Loucy (cell line): Measurements from ENCODE around the gene TSSK1B.
"Not testable (repeated sequence)": the region's sequence is repeated elsewhere in the genome, so short reads cannot be mapped to it uniquely, and the experiment has no call there.

Experiments used
- H2AFZ ChIP-seq: fragments of 200-600 bp; sonication (generic); 2 replicates; pipeline ENCODE4 v1.6.0; 2016; ENCODE audit warnings: antibody characterized with exemption, mild to moderate bottlenecking, low read length, moderate library complexity
- H3F3A ChIP-seq: fragments of 200-600 bp; 2 replicates; pipeline ENCODE4 v1.6.0; 2016; ENCODE audit warnings: antibody characterized with exemption, low read depth, mild to moderate bottlenecking
- H3K27me3 ChIP-seq: fragments of 200-600 bp; sonication (generic); 2 replicates; pipeline ENCODE4 v1.6.1; 2014; ENCODE audit warnings: low read length, mild to moderate bottlenecking; ENCODE audit not compliant: insufficient read depth, poor library complexity, severe bottlenecking
- H3K36me3 ChIP-seq: fragments of 200-600 bp; sonication (generic); 2 replicates; pipeline ENCODE4 v1.6.1; 2016; ENCODE audit warnings: low read length; ENCODE audit not compliant: insufficient read depth
- H3K4me1 ChIP-seq: fragments of 200-600 bp; sonication (generic); 2 replicates; pipeline ENCODE4 v1.5.1; 2014; ENCODE audit warnings: low read length, mild to moderate bottlenecking; ENCODE audit not compliant: insufficient read depth, poor library complexity, severe bottlenecking
- H3K4me2 ChIP-seq: fragments of 200-600 bp; sonication (generic); 2 replicates; pipeline ENCODE4 v1.6.0; 2014; ENCODE audit warnings: antibody characterized with exemption, low read length, low read depth, mild to moderate bottlenecking; ENCODE audit not compliant: poor library complexity, severe bottlenecking
- H3K4me3 ChIP-seq: fragments of 200-600 bp; sonication (generic); 2 replicates; pipeline ENCODE4 v1.5.1; 2014; ENCODE audit warnings: low read length, mild to moderate bottlenecking, mixed read lengths; ENCODE audit not compliant: poor library complexity, severe bottlenecking
- H3K79me2 ChIP-seq: fragments of 200-600 bp; sonication (generic); 2 replicates; pipeline ENCODE4 v1.6.1; 2014; ENCODE audit warnings: low read length; ENCODE audit not compliant: insufficient read depth
- H3K9ac ChIP-seq: fragments of 200-600 bp; sonication (generic); 2 replicates; pipeline ENCODE4 v1.6.0; 2014; ENCODE audit warnings: mild to moderate bottlenecking, low read depth, low read length, moderate library complexity; ENCODE audit not compliant: poor library complexity, severe bottlenecking
- H3K9me2 ChIP-seq: fragments of 200-600 bp; sonication (generic); replicated peaks from 2 replicates; pipeline ENCODE4 v1.6.1; 2016; ENCODE audit warnings: low read depth, low read length, mixed read lengths
- H3K9me3 ChIP-seq: fragments of 200-600 bp; sonication (generic); 2 replicates; pipeline ENCODE4 v1.6.1; 2014; ENCODE audit warnings: mild to moderate bottlenecking, antibody characterized with exemption, low read length, low read depth; ENCODE audit not compliant: insufficient read depth
- H4K20me1 ChIP-seq: fragments of 200-600 bp; sonication (generic); 2 replicates; pipeline ENCODE4 v1.6.0; 2014; ENCODE audit warnings: antibody characterized with exemption, low read length, mild to moderate bottlenecking; ENCODE audit not compliant: insufficient read depth, poor library complexity, severe bottlenecking
- EZH2phosphoT487 ChIP-seq: fragments of 200-600 bp; IDR thresholded peaks from 2 replicates; pipeline ENCODE4 v1.6.1; 2018; ENCODE audit warnings: antibody characterized with exemption, mild to moderate bottlenecking, moderate library complexity, borderline replicate concordance
- TF ChIP-seq, protein P1 (sequence below): fragments of 200-600 bp; sonication (generic); conservative IDR thresholded peaks from 2 replicates; pipeline ENCODE4 v1.5.1; 2014; ENCODE audit warnings: mild to moderate bottlenecking, antibody characterized with exemption, low read length

Gene TSSK1B

DNA sequence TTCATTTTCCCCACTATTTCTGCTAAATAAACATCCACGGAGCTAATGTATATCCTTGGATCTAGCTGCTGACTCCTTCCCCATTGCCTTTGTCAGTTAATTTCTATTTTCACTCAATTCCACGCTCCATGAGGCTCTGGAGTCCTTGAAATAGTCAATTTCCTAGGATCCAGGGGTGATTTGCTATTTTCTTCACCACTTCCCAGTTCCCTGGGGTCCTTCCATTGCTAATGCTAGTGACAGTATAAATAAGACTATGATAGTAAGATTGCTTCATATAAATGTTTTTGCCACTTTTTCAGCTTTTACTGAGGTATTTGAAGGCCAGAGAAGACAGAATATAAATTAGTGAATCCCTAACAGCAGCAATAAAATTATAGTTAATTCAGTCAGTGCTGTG lies 13.1 kb downstream of the TSSK1B start:
- no peaks in the 10 kb centered on the region for H4K20me1 ChIP-seq

DNA sequence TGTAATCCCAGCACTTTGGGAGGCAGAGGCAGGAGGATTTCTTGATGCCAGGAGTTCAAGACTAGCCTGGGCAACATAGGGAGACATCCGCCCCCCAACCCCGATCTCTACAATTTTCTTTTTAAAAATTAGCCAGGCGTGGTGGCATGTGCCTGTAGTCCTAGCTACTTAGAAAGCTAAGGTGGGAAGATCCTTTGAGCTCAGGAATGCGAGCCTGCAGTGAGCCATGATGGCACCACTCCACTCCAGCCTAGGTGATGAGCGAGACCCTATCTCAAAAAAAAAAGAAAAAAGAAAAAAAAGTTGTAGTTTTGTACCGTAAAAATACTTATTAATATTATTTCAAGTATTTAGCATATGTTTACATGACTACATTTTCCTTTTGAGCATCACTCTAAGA lies 29.3 kb downstream of the TSSK1B start:
- Histone ChIP-seq H3K4me1 (no peaks in the 10 kb centered on the region), H3K4me2 (no peak overlapping the region), H3K4me3 (no peak overlapping the region), H3F3A (no peaks in the 10 kb centered on the region), H3K27me3 (no peaks in the 10 kb centered on the region), H3K9me3 (no peaks in the 10 kb centered on the region), H3K9me2 (no peaks in the 10 kb centered on the region), H3K79me2 (no peaks in the 10 kb centered on the region), H2AFZ (no peak overlapping the region), H3K36me3 (no peaks in the 10 kb centered on the region), H4K20me1 (no peaks in the 10 kb centered on the region), H3K9ac (no peak overlapping the region)
- no peak for TF ChIP-seq EZH2phosphoT487
- TF ChIP-seq, protein P1, sequence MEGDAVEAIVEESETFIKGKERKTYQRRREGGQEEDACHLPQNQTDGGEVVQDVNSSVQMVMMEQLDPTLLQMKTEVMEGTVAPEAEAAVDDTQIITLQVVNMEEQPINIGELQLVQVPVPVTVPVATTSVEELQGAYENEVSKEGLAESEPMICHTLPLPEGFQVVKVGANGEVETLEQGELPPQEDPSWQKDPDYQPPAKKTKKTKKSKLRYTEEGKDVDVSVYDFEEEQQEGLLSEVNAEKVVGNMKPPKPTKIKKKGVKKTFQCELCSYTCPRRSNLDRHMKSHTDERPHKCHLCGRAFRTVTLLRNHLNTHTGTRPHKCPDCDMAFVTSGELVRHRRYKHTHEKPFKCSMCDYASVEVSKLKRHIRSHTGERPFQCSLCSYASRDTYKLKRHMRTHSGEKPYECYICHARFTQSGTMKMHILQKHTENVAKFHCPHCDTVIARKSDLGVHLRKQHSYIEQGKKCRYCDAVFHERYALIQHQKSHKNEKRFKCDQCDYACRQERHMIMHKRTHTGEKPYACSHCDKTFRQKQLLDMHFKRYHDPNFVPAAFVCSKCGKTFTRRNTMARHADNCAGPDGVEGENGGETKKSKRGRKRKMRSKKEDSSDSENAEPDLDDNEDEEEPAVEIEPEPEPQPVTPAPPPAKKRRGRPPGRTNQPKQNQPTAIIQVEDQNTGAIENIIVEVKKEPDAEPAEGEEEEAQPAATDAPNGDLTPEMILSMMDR, result no peak

More for the DNA sequence above, 13.1 kb downstream of the TSSK1B start:
- Histone ChIP-seq H3K79me2 (no peaks in the 10 kb centered on the region), H3K4me1 (no peaks in the 10 kb centered on the region), H3K9me2 (no peaks in the 10 kb centered on the region), H2AFZ (no peak overlapping the region), H3K4me2 (no peak overlapping the region), H3K9me3 (no peaks in the 10 kb centered on the region), H3K36me3 (no peaks in the 10 kb centered on the region), H3K27me3 (no peaks in the 10 kb centered on the region), H3K4me3 (no peak overlapping the region), H3F3A (no peaks in the 10 kb centered on the region), H3K9ac (no peak overlapping the region)
- no peak for TF ChIP-seq EZH2phosphoT487
- TF ChIP-seq, protein P1, result no peak

DNA sequence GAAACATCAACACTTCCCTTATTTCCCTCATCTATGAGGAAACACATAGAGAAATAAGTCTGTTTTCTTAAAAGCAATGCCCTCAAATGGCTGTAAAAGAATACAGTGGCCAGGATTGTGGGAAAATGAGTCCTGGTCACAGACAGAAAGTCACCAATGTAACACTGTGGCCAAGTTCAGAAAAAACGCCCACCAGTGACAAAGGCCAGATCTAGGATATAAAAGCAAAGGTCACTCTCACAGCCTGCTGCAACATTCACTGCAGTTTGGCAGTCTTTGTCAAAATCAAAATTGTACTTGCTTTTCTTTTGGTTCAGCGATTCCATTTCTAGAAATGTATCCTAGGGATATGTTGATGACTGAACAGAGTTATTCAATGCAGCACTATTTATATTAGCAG lies 30.5 kb downstream of the TSSK1B start:
- Histone ChIP-seq H3K9ac (no peak overlapping the region), H4K20me1 (no peaks in the 10 kb centered on the region), H3K27me3 (no peaks in the 10 kb centered on the region), H3K9me3 (no peaks in the 10 kb centered on the region), H3K4me3 (no peak overlapping the region), H3F3A (no peaks in the 10 kb centered on the region), H3K4me2 (no peak overlapping the region), H3K36me3 (no peaks in the 10 kb centered on the region), H3K79me2 (no peaks in the 10 kb centered on the region), H3K4me1 (no peaks in the 10 kb centered on the region), H2AFZ (no peak overlapping the region), H3K9me2 (no peaks in the 10 kb centered on the region)
- TF ChIP-seq, protein P1, result no peak
- no peak for TF ChIP-seq EZH2phosphoT487

- not testable (repeated sequence) for H4K20me1 ChIP-seq, H3F3A ChIP-seq
These were observed 36.8 kb downstream of the TSSK1B start for GRCh38 chr5:113397986-113398385.

More at GRCh38 chr5:113397986-113398385, 36.8 kb downstream of the TSSK1B start:
- H3K4me2 ChIP-seq, H3K36me3 ChIP-seq, H2AFZ ChIP-seq, H3K4me3 ChIP-seq, H3K4me1 ChIP-seq, H3K9ac ChIP-seq, H3K79me2 ChIP-seq, H3K9me2 ChIP-seq, H3K9me3 ChIP-seq, H3K27me3 ChIP-seq: not testable (repeated sequence)
